Type B pancreatic cell (in vitro differentiated cells): Measurements from ENCODE around the gene SPG7. TPM values are rescaled to one million over a fixed set of nuclear protein-coding genes. Genes with fewer than 3 reads are reported as not detected.
"Not testable (repeated sequence)": the region's sequence is repeated elsewhere in the genome, so short reads cannot be mapped to it uniquely, and the experiment has no call there.

Experiments used
- DNase-seq: peaks from one replicate; pipeline ENCODE4 v3.0.0; 2021; ENCODE audit warnings: mixed read lengths; ENCODE audit not compliant: unreplicated experiment; ENCODE audit errors: extremely low spot score
- H3K27ac Mint-ChIP-seq: 2 replicates; pipeline ENCODE4 v1.8.0; 2021; ENCODE audit warnings: mild to moderate bottlenecking, mixed read lengths
- H3K27me3 Mint-ChIP-seq: 2 replicates; pipeline ENCODE4 v1.8.0; 2021; ENCODE audit warnings: mixed read lengths
- H3K36me3 Mint-ChIP-seq: 2 replicates; pipeline ENCODE4 v1.8.0; 2021; ENCODE audit warnings: mixed read lengths
- H3K4me1 Mint-ChIP-seq: one replicate; pipeline ENCODE4 v1.8.0; 2021; ENCODE audit warnings: mixed read lengths; ENCODE audit not compliant: unreplicated experiment
- H3K4me3 Mint-ChIP-seq: 2 replicates; pipeline ENCODE4 v1.8.0; 2021; ENCODE audit warnings: mild to moderate bottlenecking, mixed read lengths
- H3K9me3 Mint-ChIP-seq: 2 replicates; pipeline ENCODE4 v1.8.0; 2021; ENCODE audit warnings: mixed read lengths
- total RNA-seq: library from RNA; stranded (reverse); gene quantifications from 2 replicates; pipeline ENCODE4 v1.2.1, GENCODE V29; 2021; ENCODE audit warnings: low replicate concordance
- TF ChIP-seq, protein P1 (sequence below): fragments of 200-600 bp; sonication (generic); conservative IDR thresholded peaks from 2 replicates; pipeline ENCODE4 v1.5.0; 2021; ENCODE audit warnings: antibody characterized with exemption, mild to moderate bottlenecking

The SPG7 gene
- total RNA-seq, 1 donor from 2014 or later, result 129 TPM

GRCh38 chr16:89567656-89568594 lies 59.7 kb downstream of the SPG7 start:
- Mint-ChIP-seq H3K9me3 (no peaks in the 10 kb centered on the region), H3K36me3 (peaks cover 12% of the 10 kb centered on the region), H3K27me3 (peaks cover 11% of the 10 kb centered on the region), H3K4me3 (no peak overlapping the region), H3K4me1 (peaks cover 27% of the 10 kb centered on the region), H3K27ac (no peak overlapping the region)
- TF ChIP-seq, protein P1, sequence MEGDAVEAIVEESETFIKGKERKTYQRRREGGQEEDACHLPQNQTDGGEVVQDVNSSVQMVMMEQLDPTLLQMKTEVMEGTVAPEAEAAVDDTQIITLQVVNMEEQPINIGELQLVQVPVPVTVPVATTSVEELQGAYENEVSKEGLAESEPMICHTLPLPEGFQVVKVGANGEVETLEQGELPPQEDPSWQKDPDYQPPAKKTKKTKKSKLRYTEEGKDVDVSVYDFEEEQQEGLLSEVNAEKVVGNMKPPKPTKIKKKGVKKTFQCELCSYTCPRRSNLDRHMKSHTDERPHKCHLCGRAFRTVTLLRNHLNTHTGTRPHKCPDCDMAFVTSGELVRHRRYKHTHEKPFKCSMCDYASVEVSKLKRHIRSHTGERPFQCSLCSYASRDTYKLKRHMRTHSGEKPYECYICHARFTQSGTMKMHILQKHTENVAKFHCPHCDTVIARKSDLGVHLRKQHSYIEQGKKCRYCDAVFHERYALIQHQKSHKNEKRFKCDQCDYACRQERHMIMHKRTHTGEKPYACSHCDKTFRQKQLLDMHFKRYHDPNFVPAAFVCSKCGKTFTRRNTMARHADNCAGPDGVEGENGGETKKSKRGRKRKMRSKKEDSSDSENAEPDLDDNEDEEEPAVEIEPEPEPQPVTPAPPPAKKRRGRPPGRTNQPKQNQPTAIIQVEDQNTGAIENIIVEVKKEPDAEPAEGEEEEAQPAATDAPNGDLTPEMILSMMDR, result no peak
- no peak for DNase-seq

DNA sequence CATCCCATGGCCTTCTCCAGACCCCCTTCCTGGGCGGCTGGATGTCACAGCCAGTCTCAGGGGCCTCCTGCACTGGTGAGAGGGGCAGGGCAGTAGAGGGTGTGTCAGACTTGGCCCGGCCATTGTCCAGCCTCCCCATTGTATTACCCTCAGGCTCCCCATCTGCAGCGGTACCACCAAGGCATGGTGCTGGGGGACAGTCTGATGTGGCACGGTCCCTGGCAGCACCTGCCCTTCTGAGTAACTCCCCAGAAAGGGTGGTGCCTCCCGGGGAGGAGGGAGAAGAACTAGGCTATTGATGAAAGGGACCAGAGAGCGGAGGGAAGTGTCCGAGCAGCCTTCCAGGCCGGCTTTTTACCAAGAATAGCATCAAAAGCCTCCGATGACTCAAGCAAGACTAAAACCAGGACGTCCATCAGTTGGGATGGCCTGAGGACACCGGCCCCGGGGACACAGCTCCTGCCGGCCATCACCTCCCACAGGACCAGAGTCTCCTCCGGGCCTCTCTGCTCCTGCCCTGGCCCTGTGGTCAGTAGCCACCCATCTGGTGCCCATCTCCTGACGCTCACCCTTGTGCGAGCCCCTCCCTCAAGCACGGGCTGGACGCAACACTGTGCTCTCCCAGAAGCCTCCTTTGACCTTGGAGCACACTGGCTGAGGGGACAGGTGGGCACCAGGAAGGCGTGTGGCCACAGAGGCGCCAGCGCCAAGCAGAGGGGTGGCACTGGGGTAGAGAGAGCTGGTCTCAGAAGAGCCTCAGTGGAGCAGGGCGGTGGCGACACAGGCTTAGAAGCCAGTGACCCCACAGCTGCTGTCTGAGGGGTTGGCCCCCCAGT lies 61.5 kb downstream of the SPG7 start:
- Mint-ChIP-seq H3K36me3 (peaks cover 3% of the 10 kb centered on the region), H3K9me3 (no peaks in the 10 kb centered on the region), H3K4me1 (peaks cover 24% of the 10 kb centered on the region), H3K27me3 (peaks cover 21% of the 10 kb centered on the region), H3K4me3 (no peak overlapping the region), H3K27ac (no peak overlapping the region)
- DNase-seq, result no peak
- TF ChIP-seq, protein P1, result no peak

DNA sequence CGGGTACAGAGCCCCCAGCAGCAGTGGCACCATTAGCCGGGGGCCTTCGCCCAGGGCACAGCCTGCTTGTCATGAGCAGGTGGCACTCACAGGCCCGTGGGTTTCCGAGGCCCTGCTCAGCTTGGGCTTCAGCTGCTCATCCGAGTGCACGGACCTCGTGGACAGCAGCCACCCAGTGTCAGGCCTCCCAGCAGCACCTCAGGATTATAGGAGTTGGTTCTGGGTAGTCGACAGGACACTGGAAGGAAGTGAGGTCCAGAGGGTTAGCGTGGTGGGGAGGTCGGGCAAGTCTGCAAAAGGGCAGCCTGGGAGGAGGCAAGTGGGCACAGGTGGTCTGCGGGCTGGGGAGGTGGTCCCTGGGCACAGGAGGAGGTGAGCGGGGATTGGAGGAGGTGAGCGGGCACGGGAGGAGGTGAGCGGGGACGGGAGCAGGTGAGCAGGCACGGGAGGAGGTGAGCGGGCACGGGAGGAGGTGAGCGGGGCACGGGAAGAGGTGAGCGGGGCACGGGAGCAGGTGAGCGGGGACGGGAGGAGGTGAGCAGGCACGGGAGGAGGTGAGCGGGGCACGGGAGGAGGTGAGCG lies 62.2 kb downstream of the SPG7 start:
- Mint-ChIP-seq H3K27me3 (peaks cover 21% of the 10 kb centered on the region), H3K4me1 (peaks cover 18% of the 10 kb centered on the region), H3K4me3 (no peak overlapping the region), H3K9me3 (no peaks in the 10 kb centered on the region), H3K36me3 (no peaks in the 10 kb centered on the region), H3K27ac (no peak overlapping the region)
- DNase-seq, result no peak
- TF ChIP-seq, protein P1, result no peak

DNA sequence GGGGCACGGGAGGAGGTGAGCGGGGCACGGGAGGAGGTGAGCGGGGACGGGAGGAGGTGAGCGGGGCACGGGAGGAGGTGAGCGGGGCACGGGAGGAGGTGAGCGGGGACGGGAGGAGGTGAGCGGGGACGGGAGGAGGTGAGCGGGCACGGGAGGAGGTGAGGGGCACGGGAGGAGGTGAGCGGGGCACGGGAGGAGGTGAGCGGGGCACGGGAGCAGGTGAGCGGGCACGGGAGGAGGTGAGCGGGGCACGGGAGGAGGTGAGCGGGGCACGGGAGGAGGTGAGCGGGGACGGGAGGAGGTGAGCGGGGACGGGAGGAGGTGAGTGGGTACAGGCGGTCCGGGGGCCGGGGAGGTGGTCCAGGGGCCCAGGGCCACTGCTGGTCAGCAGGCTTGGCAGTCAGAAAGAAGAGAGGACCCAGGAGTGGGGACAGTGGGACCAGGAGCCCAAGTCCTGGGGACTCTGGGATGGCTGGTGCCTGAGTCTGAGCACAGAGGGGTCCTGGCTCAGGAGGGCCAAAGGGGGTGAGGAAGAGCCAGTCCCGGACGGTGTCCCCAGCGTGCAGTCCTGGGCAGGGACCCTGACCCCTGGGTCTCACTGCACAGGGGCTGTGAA lies 62.9 kb downstream of the SPG7 start:
- H3K36me3 Mint-ChIP-seq, H3K27ac Mint-ChIP-seq, H3K4me3 Mint-ChIP-seq, DNase-seq, H3K9me3 Mint-ChIP-seq: not testable (repeated sequence)
- peaks cover 21% of the 10 kb centered on the region for H3K27me3 Mint-ChIP-seq
- peaks cover 18% of the 10 kb centered on the region for H3K4me1 Mint-ChIP-seq

DNA sequence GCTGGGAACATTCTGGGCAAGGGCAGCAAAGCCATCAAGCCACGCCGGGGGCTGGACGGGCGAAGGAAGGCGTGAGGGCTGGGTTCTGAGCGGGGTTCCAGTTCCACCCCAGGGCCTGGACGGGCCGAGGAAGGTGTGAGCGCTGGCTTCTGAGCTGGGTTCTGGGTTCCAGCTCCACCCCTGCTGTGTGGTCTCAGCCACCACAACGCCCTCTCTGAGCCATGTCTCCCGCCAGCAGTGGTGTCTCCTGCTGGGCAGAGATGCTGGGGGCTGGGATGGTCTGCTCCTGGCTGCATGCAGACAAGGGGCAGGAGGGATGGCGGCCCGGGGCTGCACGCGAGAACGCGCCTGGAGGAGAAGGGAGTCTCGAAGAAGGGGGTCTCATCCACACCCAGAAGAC lies 63.4 kb downstream of the SPG7 start:
- TF ChIP-seq, protein P1, result no peak
- Mint-ChIP-seq H3K4me3 (no peak overlapping the region), H3K36me3 (no peaks in the 10 kb centered on the region), H3K4me1 (peaks cover 14% of the 10 kb centered on the region), H3K27me3 (peaks cover 21% of the 10 kb centered on the region), H3K9me3 (no peaks in the 10 kb centered on the region), H3K27ac (no peak overlapping the region)
- no peak for DNase-seq
